DMS 273 (cell line): Measurements from ENCODE around the gene KTI12.
"Not testable (repeated sequence)": the region's sequence is repeated elsewhere in the genome, so short reads cannot be mapped to it uniquely, and the experiment has no call there.

Experiments
- DNase-seq: peaks from one replicate; lab custom pipeline; 2025; ENCODE audit not compliant: unreplicated experiment; lab: John Stamatoyannopoulos, UW

KTI12 gene, protein sequence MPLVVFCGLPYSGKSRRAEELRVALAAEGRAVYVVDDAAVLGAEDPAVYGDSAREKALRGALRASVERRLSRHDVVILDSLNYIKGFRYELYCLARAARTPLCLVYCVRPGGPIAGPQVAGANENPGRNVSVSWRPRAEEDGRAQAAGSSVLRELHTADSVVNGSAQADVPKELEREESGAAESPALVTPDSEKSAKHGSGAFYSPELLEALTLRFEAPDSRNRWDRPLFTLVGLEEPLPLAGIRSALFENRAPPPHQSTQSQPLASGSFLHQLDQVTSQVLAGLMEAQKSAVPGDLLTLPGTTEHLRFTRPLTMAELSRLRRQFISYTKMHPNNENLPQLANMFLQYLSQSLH

DNA sequence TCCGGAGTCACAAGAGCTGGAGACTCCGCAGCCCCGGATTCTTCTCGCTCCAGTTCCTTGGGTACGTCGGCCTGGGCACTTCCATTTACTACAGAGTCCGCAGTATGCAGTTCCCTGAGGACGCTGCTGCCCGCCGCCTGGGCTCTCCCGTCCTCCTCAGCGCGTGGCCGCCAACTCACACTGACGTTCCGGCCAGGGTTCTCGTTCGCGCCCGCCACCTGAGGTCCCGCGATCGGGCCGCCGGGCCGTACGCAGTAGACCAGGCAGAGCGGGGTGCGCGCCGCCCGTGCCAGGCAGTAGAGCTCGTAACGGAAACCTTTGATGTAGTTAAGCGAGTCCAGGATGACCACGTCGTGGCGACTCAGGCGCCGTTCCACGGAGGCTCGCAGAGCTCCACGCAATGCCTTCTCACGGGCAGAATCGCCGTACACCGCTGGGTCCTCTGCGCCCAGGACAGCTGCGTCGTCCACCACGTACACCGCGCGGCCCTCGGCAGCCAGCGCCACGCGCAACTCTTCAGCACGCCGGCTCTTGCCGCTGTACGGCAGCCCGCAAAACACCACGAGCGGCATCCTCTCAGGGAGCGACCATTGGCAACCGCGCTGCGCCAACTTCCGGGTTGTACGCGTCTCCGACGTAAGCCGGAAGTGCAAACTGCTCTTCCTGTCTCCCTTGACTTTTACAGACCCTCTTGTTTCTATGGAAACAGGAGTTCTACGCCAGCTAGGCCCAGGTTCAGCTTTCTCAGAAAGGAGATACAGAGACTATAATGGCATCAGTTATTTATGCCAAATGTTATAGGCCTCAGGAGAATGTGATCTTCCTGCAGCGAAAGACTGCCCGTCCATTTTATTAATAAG, at the start of gene KTI12:
TSS of gene KTI12 (minus strand) at position 621 of the 860 bp plus-strand sequence. CDS start at position 572, 49 bp downstream.
- peak; percentile 97 for DNase-seq

DNA sequence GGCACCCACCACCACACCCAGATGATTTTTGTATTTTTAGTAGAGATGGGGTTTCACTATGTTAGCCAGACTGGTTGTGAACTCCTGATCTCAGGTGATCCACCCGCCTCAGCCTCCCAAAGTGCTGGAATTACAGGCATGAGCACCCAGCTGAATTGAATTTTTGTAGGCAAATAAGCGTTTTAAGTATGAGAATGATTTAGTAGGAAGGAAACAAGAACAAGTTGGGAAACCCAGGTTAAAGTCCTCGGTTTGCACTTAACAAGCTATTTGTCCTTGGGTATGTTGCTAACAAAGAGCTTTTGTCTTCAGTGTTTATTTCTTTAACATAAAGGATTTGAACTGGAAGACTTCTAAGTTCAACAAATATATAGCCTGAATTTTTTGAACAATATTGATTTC, 46.4 kb upstream of the KTI12 start:
- no peak for DNase-seq

DNA sequence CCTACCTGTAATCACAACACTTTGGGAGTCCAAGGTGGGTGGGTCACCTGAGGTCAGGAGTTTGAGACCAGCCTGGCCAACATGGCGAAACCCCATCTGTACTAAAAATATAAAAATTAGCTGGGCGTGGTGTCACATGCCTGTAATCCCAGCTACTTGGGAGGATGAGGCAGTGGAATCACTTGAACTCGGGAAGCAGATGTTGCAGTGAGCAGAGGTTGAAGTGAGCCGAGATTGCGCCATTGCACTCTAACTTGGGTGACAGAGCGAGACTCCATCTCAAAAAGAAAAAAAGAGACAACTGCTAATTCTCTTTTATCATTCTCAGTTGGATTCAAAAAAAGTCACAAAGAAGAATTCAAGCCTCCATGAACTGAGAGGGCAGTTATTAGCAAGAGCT, 43.7 kb upstream of the KTI12 start:
- DNase-seq = not testable (repeated sequence)

DNA sequence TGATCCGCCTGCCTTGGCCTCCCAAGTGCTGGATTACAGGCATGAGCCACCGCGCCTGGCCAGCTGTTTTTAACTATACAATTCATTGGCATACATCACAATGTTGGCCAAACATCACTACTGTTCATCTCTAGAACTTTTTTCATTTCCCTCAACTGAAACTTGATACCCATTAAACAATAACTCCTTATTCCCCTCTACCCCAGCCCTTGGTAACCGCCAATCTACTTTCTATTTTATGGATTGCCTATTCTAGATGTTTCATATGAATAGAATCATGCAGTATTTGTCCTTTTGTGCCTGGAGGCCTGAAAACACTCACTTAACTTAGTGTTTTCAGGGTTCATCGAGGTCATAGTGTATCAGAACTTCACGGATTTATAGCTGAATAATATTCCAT, 38.7 kb upstream of the KTI12 start:
- no peak for DNase-seq

DNA sequence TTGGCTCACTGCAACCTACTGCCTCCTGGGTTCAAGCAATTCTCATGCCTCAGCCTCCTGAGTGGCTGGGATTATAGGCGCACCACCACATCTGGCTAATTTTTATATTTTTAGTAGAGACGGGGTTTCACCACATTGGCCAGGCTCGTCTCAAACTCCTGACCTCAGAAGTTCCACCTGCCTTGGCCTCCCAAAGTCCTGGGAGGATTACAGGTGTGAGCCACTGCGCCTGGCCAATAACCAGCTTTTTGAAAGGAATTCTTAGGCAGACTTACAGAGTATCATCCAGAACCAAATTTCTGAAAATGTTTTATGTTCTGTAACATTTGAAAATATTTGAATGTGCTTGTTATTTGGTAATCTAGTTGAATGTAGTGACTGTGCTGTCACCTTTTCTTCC, 37.1 kb upstream of the KTI12 start:
- DNase-seq = no peak

DNA sequence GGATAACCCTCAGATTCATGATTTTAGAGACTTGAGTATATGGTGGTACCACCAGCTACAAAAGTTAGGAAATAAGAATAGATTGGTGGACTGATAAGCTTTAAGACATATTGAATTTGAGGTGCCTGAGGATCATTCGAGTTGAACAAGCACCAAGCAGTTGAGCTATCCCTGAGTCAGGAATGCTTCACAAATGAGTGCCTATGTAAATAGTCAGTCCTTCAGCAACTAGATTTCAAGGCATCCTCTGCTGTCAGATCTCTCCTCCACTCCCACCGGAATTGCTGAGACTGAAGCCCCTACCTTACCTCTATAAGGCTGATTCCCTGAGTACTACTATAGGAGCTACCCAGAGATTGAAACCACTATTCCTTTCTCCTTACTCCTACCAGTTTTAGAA, 29.6 kb upstream of the KTI12 start:
- DNase-seq = no peak

DNA sequence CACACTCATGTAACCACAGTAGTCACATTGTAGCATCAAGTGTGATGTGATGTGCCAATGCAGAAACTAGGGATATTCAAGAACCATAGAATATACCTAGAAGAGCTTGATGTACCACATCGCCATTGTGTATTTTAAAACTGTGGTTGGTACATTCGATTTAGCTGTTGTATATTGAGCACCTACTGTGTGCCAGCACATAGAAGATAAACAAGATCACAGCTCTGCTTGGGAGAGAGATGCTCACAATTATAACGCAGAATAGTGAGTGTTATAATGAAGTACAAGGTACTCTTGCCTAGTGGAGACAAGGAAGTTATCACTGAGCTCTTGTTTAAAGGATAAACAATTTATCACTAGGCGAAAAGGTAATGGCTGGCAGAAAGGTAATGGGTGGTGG, 27.2 kb upstream of the KTI12 start:
- no peak for DNase-seq

DNA sequence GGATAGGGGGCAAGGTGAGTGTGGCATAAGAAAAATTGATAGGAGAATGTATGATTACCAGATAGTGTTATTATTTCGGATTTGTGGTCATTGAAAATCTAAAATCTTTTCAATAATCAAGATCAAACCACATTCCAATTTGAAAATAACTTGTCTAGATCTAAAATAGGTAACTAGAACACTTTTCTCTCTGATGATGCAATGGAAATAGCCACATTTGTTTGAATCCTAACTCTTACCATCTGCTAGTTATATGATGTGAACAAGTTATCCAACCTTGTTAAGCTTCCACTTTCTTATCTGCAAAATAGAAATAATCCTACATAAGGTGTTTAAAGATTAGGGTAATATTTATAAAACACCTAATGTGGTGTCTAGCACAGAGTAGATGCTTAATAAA, 26.3 kb upstream of the KTI12 start:
- no peak for DNase-seq

DNA sequence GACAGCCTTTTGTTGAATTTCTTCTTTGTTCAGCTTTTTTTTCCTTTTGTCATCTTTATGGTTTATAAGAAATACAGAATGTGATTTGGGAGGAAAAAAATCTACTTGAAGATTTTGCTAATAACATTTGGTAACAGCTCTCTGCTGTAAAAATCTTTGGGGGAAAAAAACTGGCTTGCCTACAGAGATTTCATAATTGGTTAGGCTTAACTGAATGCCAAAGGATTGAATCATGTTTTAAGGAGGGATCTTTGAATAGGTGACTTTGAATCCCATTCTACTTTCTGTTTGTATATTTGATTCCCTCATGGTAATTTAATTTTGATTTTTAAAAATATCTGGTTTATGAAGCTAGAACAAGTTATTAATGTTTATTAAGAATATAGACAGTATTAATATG, 25.7 kb upstream of the KTI12 start:
- DNase-seq = no peak

DNA sequence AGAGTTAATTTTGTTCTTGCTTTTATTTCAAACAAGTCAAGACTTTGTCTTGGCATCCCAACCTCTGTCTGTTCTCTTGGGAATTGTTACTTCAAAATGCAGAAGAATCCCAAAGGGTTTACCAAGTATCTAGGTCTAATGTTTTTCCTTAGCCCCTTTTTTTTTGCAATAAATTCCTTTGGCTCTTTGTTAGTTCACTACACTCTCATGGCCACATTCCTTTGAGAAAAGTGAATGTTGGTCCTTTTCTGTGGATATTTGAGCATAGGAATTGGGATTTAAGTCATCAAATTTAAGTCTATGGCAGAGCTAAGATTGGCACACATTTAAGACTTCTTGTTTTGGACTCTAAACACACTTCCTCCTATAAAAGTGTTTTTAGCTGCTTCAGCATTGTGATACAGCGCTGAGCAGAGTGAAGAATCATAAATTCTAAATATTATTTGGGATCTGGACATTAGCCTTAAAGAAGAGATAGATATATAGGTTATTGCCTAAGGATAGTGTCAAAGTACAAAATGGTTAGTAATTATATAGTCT, 24.3 kb upstream of the KTI12 start:
- DNase-seq = no peak

DNA sequence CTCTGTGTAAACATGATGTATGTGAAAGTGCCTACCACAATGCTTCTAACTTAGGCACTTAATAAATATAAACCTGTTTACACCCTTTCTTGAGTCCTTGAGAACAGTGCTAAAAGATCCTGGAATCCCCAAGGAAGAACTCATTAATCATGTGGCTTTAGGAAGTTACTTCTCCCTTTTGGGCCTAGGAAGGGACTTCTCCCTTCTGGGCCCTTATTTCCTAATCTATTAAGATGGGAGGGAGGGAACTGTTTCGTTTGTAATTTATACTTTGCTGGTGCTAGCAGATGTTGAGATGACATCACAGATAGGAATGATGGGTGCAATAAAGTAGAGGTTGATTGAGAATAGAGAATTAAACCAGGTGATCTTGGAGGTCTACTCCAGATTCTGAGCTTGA, 23.6 kb upstream of the KTI12 start:
- peak; percentile 51 for DNase-seq

DNA sequence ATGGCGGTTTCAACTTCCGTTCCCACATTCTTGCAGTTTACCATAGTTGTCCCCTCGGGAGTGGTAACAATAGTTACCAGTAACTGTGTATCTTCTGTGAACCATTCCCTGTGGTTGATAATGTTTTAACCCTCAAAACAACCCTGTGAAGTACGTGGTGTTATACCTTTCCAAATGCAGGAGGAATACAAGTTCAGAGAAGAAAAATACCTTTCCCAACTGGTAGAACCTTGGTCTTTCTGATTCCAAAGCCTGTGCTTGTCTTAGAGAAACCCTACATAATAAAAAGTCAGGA, 23.3 kb upstream of the KTI12 start:
- no peak for DNase-seq

DNA sequence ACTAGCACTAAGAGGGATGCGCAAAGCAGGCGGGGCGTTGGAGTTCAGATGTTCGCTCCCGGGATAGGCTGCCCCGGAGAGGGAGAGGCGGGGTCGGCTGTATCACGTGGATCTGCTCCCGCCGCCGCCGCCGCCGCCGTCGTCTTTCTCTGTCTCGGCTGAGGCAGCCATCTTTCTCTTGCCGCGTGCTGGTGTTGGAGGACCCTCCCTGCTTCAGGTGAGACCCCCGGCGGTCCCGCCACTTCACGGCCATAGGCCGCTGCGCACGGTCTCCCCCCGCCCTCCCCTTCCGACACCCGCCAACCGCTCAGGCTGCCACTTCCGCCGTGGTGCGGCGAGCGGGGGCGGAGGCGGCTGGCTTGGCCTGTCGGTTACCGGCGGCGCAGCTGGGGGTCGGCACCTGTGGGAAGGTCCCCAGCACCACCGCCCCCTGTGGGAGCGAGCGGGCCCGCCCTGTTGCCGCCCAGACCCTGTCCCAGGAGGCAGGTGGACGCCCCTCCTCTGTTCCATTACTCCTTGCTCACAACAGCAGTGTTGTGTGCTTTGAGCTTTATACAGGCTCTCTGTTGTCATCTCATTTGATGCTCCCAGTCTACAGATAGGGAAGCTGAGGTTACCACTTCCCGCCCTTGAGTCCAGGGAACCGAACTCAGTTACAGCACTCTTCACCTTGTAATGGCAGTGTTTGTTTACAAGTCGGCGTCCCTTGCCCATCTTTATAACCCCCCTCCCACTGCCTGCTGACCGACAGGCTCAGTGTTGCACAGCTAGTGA, 22.7 kb upstream of the KTI12 start, which contains the start of gene BTF3L4:
TSS of gene BTF3L4 (plus strand) at position 133 of the 774 bp plus-strand sequence. CDS start 3,553 bp downstream, outside the sequence.
- DNase-seq = peak; percentile 98

DNA sequence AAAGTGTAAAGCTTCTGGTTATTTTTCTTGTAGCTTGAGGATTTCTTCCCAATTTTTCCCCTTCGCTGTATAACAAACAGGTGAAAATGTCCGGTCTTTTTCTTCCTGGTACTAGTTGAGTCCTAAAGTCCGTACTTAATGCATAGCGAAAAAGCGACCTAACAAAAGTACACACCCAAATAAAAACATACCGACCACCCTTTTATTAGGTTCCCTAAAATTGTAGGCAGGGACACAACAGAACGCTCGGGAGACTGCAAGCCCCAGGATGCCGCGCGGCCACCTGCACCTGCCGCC, 22.2 kb upstream of the KTI12 start:
- DNase-seq = no peak

DNA sequence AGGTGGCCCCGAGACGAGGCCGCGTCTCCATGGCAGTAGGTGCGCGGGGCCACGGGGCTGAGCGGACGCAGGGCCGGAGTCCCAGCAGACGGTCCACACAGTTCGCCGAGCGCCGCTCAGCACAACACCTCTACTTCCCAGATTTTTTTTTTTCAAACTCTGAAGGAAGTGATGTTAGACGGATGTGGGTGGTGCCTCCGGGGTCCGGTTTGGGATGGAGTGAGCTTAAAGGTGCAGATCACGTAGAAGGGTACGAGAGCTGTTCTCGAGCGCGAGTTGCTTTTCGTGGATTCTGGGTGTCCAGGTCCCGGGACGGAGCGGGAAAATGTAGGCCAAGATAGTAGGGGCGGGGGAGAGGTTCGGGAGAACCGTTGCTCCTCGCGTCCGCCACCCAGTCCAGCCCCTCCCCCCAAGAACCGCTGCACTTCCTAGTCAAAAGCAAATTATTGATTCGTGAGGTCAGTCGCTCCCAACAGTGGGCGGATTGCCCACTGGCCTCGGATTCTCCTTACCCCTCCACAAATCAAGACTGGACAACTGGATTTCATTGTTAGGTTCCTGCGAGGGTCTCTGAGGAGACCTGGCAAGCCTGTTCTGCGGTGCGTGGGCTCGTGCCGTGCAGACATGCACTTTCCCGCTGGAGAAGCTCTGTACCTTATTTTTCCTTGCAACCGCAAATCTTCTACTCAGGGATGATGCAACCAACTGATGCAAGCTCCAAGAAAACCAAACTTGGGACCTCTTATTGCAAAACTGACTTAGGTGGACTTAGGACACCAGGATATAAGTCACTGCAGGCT, 21.7 kb upstream of the KTI12 start, which contains the start of gene TXNDC12:
TSS of gene TXNDC12 (minus strand) at position 126 of the 800 bp plus-strand sequence. CDS start at position 31, 95 bp downstream.
- peak; percentile 96 for DNase-seq

DNA sequence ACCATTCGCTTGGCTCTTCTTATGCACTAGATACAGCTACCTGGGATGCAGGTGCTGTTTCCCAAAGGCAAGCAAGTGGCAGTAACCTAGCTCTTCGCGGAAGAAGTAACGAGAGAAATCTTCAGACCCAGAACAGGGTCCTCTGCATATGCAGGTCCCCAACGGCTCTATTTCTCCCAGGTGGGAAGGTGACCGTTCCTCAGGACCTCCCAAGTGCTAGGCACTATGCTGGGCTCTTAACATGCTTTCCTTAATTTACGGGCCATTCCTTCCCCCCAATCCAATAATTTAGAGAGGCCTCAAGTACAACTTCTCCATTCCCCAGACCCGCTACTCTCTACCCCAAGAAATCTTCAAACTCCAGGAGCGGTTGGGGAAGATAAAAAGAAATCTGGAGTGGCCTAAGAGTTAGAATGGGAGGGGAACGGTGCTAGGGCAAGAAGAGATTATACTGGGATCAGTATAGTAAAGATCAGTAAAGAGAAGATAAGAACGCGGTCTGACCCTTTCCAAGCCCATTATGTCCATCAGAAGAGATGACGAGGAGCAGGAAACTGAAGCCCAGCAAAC, 21.0 kb upstream of the KTI12 start:
- DNase-seq = no peak

DNA sequence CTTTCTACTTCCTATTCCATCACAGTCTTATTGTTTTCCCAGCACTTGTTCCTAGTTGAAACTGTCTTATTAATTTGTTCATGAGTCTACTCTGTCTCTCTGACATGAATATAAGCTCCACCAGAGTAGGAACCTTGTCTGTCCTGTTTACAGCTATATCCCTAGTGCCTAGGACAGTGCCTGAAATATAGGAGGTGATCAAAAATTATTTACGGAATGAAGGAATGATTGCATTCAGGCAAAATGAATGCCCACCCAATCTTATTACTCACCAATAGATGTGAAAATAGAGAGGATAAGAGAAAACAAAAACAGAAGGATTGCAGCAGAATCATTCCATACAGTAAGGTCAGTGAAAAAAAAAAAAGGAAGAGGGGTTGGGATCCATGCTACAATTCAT, 20.3 kb upstream of the KTI12 start:
- DNase-seq = no peak

DNA sequence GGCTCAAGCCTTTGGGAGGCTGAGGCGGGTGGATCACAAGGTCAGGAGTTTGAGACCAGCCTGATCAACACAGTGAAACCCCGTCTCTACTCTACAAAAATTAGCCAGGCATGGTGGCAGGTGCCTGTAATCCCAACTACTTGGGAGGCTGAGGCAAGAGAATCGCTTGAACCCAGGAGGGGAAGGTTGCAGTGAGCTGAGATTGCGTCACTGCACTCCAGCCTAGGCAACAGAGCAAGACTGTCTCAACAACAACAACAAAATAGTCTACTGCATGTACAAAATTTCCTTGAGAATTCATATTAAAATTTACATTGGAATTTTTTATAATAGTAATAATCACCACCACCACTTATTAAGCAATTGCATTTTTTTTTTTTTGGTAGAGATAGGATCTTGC, 15.7 kb upstream of the KTI12 start:
- DNase-seq = not testable (repeated sequence)

DNA sequence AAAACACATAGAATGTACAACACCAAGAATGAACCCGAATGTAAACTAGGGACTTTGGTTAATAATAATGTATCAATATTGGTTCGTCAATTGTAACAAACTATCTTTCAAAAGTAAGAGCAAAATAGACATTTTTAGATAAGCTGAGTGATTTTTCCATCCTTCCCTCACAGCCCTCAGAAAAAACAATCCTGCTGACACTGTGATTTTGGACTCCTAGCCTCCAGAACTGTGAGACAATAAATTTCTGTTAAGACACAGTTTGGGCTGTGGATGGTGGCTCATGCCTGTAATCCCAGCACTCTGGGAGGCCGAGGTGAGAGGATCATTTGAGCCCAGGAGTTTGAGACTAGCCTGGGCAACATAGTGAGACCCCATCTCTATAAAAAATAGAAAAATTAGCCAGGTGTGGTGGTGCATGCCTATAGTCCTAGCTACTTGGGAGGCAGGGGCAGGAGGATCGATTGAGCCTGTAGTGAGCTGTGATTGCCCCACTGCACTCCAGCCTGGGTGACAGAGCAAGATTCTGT, 12.1 kb upstream of the KTI12 start:
- not testable (repeated sequence) for DNase-seq

DNA sequence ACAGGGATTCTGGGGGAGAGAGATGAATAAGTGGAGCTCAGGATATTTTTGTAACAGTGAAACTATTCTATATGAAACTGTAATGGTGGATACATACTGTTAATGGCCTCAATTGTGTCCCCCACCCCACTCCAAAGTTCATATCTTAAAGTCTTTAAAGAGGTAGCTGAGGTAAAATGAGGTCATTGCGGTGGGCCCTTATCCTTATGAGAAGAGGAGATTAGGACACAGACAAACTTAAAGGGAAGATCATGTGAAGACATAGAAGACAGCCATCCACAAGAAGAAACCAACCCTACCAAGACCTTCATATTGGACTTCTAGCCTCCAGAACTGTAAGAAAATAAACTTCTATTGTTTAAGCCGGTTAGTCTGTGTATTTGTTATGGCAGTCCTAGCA, 11.6 kb upstream of the KTI12 start:
- no peak for DNase-seq
